GF-D8 (cell line): ENCODE results near the gene PSG2.
"Not testable (repeated sequence)": the region's sequence is repeated elsewhere in the genome, so short reads cannot be mapped to it uniquely, and the experiment has no call there.

Source experiments
- DNase-seq: peaks from one replicate; lab custom pipeline; 2025; lab: John Stamatoyannopoulos, UW

The PSG2 gene

GRCh38 chr19:43077881-43078280, 4.6 kb downstream of the PSG2 start:
- DNase-seq = not testable (repeated sequence)

DNA sequence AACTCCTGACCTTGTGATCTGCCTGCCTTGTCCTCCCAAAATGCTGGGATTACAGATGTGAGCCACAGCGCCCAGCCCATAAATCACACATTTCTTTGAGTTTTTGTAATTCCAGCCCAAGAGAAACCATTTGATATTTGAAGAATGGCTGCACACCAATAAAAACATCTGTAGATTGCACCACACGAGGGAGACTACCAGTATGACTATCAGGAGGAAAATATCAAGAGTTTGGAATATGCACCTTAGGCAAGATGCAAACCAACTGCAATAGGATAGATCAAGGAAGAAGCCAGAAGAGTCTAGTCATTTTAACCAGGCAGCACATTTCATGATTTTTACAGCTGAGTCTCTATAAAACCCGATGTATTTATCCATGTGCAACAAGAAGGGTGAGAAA, 20.1 kb downstream of the PSG2 start:
- not testable (repeated sequence) for DNase-seq

GRCh38 chr19:43061326-43061725, 21.2 kb downstream of the PSG2 start:
- DNase-seq = not testable (repeated sequence)

DNA sequence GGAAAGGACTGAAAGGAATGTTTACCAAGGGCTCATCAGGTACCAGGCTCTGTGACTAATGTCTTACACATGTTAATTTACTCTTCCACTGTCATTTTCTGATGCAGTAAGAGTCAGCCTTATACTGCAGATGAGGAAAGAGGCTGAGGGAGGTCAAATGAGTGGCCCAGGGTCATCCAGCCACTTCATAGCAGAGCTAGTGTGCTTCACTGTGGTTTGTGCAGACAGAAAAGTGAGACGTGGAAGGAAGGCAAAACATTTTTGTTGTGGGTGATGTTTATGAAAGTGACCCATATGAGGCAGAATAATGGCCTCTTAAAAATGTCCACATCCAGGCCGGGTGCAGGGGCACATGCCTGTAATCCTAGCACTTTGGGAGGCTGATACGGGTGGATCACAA, 22.2 kb downstream of the PSG2 start:
- not testable (repeated sequence) for DNase-seq

- not testable (repeated sequence) for DNase-seq
These were observed 23.0 kb downstream of the PSG2 start for GRCh38 chr19:43059482-43059881.

DNA sequence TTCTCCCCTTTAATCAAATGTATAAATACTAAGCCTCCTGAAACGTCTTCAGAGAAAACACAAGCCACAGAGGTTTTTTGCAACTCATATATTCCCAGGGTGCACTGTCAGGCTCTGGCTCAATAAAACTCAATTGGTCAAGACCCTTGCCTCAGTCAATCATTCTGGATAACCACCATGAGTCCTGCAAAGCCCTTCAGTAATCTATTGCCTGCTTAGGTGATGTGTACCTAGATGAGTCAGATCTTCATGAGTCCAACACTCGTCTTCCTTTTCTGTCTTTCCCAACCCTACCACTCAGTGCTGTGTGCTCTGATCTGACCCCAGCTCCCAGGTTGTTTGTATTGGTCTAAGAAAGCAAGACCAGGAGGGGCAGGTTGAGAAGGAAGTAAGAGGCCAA, 24.1 kb downstream of the PSG2 start:
- not testable (repeated sequence) for DNase-seq

DNA sequence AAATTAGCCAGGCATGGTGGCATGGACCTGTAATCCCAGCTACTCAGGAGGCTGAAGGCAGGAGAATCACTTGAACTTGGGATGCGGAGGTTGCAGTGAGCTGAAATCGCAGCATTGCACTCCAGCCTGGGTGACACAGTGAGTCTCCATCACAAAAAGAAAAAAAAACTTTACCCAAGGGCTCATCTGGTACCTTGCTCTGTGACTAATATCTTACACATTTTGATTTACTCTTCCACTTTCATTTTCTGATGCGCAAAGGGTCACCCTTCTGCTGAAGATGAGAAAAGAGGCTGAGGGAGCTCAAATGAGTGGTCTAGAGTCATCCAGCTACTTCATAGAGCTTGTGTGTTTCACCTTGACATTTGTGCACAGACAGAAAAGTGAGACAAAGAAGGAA, 34.5 kb downstream of the PSG2 start:
- DNase-seq = not testable (repeated sequence)

DNA sequence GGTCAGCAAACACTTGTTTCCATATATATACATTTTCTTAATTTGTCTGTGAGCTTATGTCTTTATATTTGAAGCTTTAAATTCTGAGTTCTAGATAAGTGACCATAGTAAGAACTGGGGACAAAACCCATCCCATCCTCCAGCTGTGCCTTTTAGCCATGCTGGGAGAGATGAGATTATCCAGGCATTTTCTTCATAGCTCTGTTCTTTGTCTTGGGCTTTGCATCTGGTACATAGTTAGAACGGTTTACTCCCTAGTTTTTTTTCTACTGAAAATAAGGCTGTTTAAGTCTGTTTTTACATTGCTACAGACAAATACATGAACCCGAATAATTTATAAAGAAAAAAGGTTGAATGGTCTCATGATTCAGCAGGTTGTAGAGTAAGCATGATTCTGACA, 35.9 kb downstream of the PSG2 start:
- not testable (repeated sequence) for DNase-seq

GRCh38 chr19:43043492-43044180, 38.9 kb downstream of the PSG2 start:
- not testable (repeated sequence) for DNase-seq

DNA sequence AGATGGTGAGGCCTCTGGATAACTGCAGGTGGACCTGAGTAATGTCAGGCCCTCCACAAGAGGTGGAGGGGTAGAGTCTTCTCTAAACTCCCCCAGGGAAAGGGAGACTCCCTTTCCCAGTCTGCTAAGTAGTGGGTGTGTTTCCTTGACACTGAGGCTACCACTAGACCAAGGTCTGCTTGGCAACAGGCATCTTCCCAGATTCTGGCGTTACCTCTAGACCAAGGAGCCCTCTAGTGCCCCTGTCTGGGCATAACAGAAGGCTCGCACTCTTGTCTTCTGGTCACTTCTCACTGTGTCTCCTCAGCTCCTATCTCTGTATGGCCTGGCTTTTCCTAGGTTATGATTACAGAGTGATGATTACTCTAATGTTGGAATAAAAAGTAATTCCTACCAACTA, 50.9 kb downstream of the PSG2 start:
- not testable (repeated sequence) for DNase-seq

- DNase-seq = no peak
These were observed 53.6 kb downstream of the PSG2 start for GRCh38 chr19:43028866-43029265.

GRCh38 chr19:43027985-43028384, 54.5 kb downstream of the PSG2 start:
- not testable (repeated sequence) for DNase-seq

GRCh38 chr19:43027061-43027460, 55.4 kb downstream of the PSG2 start:
- DNase-seq = not testable (repeated sequence)

DNA sequence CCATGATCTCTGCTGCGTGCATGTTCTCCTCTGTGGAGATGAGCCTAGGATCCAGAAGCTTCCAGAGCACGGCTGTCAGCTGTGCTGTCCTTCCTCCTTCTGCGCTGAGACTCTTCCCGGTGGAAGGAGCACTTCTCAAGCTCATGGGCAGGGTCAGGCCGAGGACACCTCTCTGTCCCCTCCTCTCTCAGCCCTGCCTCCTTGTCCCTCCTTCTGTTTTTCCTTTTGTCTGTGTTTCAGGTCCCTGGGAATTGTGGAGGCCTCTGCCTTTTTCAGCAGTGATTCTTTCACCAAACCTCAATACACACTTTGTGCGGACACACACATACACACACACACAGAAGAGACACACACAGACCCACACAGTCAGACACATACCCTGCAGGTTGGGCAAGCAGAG, 56.1 kb downstream of the PSG2 start, which contains the start of gene PSG11:
PSG11 (minus strand) TSS at position 101 of the 400 bp plus-strand sequence; CDS start at position 4, 97 bp downstream.
- DNase-seq = not testable (repeated sequence)

DNA sequence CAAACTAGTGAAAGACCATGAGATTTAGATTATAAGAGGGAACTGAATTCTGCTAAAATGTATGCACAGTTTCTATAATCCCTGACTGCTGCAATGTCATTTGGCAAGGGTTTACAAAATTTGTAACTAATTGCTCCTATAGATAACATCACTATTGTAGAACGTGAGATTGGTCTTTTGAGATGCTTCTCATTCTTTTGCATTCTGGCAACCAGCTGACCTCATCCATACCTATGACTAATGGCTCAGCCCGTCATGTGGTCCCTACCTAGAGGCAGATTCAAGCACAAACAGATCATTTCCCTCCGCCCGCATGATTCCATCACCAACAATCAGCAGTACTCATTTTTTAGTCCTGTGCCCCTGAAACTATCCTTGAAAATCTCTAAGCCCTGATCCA, 60.4 kb downstream of the PSG2 start:
- DNase-seq = not testable (repeated sequence)

DNA sequence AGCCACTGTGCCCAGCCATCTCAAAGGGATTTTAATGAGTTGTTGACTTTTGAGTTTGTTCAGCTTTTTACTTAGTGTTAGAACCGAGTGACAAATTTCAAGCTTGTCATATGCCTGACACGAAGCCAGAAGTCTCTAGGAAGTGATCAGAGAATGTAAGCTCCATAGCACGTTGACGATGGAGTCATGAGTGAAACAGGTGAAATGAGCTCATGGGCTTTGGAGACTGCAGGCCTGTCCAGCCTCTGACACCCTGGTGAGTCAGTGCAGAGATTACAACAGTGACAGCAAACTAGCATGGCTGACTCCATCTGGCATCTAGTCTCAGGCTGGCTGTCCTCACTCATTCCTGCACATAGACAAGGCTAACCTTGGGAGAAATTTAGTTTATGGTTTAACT, 60.9 kb downstream of the PSG2 start:
- not testable (repeated sequence) for DNase-seq

DNA sequence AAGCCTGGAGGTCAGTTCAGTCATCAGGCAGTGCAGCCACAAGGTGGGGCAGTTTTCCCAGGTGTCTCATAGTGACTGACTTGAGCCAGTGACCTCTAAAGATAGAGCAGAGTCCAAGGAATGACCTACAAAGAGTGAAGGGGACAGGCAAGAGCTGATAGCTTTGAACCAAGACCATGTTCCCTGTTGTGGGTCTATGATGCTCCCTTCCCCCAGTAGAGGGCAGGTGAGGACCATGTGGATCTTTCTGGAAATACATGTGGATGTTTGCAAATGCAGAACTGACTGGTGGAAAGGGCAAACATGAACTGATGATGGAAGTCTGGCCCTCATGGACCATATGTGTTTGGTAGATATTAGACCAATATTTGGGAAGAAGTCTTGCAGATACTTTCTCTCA, 62.9 kb downstream of the PSG2 start:
- not testable (repeated sequence) for DNase-seq
